NB4 (cell line): ENCODE data around the gene DNASE1L3.
"Not testable (repeated sequence)": the region's sequence is repeated elsewhere in the genome, so short reads cannot be mapped to it uniquely, and the experiment has no call there.

Source experiments
- CTCF ChIP-seq: IDR thresholded peaks from one replicate; pipeline ENCODE4 v1.5.1; 2012; ENCODE audit warnings: low read depth, low read length
- MAX ChIP-seq: IDR thresholded peaks from 2 replicates; pipeline ENCODE4 v1.6.1; 2011; ENCODE audit warnings: low read depth, low read length
- MYC ChIP-seq: IDR thresholded peaks from 2 replicates; pipeline ENCODE4 v1.6.1; 2011; ENCODE audit warnings: low read depth, low read length
- POLR2A ChIP-seq: IDR thresholded peaks from 2 replicates; pipeline ENCODE4 v1.6.1; 2011; ENCODE audit warnings: mild to moderate bottlenecking; ENCODE audit not compliant: insufficient read length; ENCODE audit errors: extremely low read depth

- not testable (repeated sequence) for TF ChIP-seq CTCF, MYC, POLR2A, MAX
Measured at GRCh38 chr3:58242860-58243259, 32.1 kb upstream of the DNASE1L3 start.
